ENCODE results near the gene CNTN5. TPM values are rescaled to one million over a fixed set of nuclear protein-coding genes. Genes with fewer than 3 reads are reported as not detected.
"Not testable (repeated sequence)": the region's sequence is repeated elsewhere in the genome, so short reads cannot be mapped to it uniquely, and the experiment has no call there.

CNTN5 gene
- total RNA-seq: not detected in 2 replicates

DNA sequence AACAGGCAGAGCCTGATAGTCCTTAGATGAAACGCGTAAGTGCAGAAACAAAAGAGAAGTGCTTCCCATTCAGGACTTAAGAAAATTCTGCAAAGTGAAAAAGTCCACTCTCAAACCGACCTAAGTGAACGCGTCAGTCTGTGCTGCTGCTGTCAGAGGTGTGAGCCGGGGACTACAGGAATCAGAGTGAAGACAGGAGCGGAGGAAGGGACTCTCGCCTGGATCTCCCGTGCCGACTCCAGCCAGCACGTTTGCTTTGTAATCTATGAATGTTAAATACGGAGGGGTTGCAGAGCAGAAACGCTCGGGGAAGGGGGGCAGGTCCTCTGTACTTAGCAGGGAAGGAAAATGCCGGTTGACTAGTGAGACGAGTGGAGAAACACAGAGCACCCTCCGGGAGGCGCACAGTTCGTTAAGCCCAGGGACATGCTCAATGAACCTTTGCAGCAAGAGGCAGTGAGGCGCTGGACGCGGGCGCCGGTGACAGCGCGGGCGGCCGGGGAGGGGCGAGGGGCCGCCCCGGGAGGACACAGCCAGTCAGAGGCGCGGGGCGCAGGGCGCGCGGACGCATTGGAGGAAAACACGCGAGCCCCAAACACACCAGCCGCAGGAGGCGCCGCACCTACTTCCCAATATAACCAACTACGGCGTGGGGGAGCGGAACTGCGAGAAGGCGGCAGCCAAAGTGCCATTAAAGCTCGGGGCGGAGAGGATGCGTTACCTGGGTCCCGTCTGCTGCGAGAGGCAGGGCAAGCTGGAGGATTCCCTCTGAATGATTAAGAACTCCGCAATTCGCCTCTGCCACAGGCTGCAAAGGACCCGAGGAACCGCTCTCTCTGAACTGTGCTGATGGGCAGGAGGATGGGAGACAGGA, at the start of gene CNTN5:
TSS of gene CNTN5 (plus strand) at position 598 of the 874 bp plus-strand sequence.
- DNase-seq (ENCODE audit: low read depth in 2 of 2): peak in 1 of 2 donors; percentile 9

GRCh38 chr11:98979205-98979604, 41.5 kb upstream of the CNTN5 start:
- DNase-seq (ENCODE audit: low read depth in 2 of 2): no peak

DNA sequence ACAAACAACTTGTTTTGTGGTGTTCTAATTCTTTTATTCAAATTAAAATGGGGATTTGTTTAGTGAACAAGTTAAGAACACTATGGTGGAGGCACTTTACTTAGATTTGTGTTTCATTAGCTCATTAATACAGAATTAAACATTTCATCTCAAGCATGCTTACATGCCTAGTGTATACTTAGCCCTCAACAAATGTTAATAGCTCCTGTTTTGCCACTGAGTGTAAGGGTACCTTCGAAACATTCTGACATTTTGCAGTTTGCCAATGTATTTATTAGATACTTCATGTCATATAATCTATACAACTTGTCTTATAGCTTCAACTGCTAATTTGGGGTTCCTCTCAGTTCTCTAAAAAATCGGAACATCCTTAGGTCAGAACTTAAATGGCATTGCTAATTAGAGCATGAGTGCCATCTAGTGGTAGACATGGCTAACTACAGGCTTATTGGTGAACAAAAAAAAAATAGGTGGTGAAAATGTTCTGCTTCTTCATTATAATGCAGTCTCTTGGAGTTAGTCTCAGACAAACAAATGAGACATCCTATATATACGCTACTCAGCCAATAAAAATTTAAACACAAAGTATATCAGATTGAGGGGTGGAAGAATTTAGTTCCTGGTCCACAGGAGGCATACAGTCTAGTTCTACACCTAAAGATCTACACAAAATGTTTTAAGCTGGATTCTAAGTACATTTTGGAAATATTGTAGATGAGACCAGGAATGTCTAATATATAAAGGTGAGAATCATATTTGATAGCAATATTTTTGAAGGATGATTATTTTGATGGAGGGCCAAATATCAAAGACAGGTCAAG, 4.9 kb upstream of the CNTN5 start:
- DNase-seq (ENCODE audit: low read depth in 2 of 2): peak; percentile 15 to 43

GRCh38 chr11:99019696-99020095, 1.1 kb upstream of the CNTN5 start:
- no peak for DNase-seq (ENCODE audit: low read depth in 2 of 2)

GRCh38 chr11:99037057-99037456, 16.3 kb downstream of the CNTN5 start:
- DNase-seq (ENCODE audit: low read depth in 2 of 2): no peak

DNA sequence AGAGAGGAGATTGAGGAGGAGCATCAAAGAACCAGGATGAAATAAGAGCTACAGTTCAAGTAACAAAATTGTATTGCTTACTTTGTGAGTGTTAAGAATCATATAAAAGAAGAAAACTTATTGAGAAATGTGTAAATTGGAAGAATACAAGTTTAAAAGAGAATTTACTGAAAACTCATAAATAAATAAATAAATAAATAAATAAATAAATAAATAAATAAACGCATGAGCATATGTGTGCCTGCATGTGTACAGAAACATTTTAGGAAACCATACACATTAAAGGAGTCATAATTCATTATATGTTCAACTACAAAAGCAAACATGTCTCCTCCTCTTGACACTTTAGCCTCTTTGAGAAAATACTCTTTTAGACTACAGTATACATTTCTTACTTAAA, 42.6 kb downstream of the CNTN5 start:
- no peak for DNase-seq (ENCODE audit: low read depth in 2 of 2)

DNA sequence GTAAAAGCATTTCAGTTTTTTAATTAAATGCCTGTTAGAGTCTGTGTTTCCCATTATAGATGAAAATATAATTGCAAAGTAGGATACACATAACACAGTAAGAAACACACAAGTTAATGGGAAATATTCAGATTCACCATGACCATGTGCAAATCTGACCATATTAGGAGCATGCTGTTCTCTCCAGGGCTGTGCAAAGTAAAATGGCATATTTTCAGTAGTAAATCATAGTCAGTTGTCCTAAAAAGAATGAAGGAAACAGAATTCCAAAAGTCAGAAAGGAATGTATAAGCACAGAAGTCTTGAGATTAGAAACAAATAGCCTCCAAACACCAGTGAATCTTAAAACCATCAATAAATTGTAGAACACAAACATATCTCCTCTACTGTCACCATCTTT, 44.4 kb downstream of the CNTN5 start:
- no peak for DNase-seq (ENCODE audit: low read depth in 2 of 2)

DNA sequence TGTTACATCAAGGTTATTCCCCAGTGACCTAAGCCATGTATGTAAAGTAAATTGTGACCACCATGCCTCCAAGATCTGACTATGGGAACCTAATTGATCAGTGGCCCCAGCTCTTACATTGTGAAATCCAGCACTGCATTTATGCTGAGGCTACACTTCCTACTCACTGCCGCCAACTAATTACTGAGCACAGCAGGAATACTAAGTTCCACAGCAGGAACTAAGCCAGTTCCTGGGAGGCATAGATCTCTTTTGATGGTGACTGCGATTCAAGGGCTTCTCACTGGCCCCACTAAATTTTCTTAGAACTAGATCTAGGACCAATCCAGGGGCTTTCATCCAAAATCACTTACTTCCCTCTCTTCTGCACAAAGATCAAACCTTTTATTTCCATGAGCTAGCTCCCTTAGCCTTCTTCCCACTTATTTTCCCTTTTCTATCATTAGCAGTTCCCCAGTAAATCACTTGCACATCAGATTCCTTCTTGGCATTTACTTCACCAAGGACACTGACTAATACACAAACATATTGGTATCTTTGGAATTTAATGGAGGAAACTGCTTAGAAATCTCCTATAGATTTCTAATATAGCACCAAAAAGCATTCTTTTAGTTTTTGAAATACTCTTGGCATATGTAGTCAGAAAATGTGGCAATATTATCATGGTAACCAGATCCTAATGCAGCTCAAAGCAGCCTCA, 46.0 kb downstream of the CNTN5 start:
- DNase-seq (ENCODE audit: low read depth in 2 of 2): no peak

DNA sequence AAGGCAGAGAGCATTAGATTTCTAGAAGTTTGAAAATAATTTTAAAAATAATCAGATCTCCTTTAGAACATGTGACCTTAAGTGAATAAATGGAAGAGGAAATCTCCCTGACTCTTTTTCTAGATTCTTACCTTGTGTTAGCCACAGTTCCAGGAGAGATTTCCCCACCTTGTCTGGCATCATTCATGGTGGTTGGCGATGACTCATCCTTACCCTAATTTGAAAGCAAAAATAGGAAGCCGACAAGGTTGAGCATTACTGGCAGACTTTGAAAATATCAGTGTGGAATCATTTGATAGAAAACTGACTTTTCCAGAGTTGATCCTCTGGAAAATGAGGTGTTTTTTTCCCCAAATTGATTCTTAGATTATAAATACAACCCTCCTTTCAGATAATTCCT, 48.1 kb downstream of the CNTN5 start:
- DNase-seq (ENCODE audit: low read depth in 2 of 2): no peak

GRCh38 chr11:99069856-99070444, 49.2 kb downstream of the CNTN5 start:
- DNase-seq (ENCODE audit: low read depth in 2 of 2): no peak

DNA sequence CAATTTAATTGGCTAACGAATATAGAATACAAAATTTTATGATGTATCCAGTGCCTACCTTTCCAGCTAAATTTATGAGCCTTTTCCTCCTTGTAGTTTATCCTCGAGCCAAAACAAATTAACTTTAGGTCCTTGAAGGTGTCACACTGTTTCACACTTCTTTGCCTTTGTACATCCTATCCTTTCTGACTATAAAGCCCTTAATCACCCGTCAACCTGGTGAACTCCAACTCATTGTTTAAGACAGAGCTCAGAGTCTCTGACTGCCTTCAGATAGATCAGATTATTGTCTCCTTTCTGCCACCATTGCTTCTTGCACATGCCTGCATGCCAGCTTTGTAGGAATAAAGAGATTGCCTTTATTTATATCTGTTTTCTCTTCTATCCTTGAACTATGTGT, 58.8 kb downstream of the CNTN5 start:
- no peak for DNase-seq (ENCODE audit: low read depth in 2 of 2)

- DNase-seq (ENCODE audit: low read depth in 2 of 2): no peak
Observed at GRCh38 chr11:99080154-99080553, 59.4 kb downstream of the CNTN5 start.

DNA sequence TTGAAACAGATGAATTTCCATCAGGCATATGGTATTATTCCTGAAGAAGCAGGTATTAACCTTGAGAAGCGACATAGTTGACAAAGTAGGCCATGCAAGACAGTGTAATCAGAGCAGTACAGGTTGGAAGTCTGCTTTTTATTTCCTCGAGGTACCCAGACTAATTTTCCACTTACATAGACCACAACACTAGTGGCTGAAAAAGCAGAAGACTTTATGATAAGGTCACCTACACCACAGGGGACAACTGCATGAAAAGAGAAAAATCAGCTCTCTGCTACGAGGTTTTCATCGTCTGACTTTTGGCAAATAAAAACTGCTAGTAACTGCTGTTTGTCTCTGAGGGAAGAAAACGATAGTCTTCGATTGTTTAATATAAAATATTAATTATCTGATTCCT, 77.5 kb downstream of the CNTN5 start:
- no peak for DNase-seq (ENCODE audit: low read depth in 2 of 2)

DNA sequence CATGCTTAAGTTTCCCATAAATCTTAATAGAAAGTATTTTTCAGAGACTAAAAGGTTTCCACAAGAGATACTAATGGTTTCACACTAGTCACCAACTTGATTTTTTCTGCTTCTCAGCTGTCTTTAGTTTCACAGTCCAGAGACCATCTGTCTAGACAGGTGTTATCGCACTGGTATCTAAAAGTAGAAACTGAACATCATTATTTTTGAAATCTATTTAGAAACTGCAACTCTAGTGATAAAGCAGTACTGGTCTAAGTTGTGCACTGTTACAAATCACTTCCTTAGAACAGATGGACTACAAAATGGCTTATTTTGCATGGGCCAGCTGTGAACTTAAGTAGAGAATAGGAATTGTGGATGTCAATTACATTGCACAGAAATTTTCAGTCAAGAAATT, 78.0 kb downstream of the CNTN5 start:
- DNase-seq (ENCODE audit: low read depth in 2 of 2): no peak

DNA sequence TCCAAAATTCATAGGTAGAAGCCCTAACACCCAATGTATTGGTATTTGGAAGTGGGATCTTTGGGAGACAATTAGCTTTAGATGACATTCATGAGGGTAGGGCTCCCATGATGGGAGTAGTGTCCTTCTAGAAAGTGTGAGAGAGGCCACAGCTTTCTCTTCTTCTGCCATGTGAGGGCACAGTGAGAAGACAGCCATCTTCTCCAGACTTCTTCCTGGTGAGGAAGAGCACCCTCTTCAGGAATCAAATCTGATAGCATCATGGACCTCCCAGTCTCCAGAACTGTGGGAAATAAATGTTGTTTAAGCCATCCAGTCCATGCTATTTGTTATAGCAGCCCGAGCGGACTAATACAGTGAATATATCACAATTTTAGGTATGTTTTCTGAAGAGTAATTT, 96.9 kb downstream of the CNTN5 start:
- no peak for DNase-seq (ENCODE audit: low read depth in 2 of 2)

GRCh38 chr11:99133862-99134261, 113.1 kb downstream of the CNTN5 start:
- DNase-seq (ENCODE audit: low read depth in 2 of 2): not testable (repeated sequence)

DNA sequence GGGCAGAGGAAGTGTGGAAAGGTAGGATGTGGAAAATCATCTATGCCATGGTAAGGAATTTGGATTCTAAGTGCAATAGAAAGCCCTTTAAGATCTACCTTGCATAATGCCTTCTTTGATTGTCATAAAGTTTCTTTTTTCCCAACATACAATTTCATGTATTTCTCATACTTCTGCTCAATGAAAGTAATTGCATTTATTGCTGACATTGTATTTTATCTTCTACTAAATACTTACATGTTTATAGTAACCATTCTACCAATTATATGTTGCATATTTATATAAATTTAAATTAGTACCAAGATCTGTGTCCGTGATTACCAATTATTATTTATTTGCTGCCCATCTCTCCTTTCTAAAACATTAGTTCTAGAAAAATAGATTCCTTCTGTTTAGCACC, 114.8 kb downstream of the CNTN5 start:
- no peak for DNase-seq (ENCODE audit: low read depth in 2 of 2)

GRCh38 chr11:99142237-99142636, 121.5 kb downstream of the CNTN5 start:
- no peak for DNase-seq (ENCODE audit: low read depth in 2 of 2)

- no peak for DNase-seq (ENCODE audit: low read depth in 2 of 2)
Observed at GRCh38 chr11:99148352-99148751, 127.6 kb downstream of the CNTN5 start.

DNA sequence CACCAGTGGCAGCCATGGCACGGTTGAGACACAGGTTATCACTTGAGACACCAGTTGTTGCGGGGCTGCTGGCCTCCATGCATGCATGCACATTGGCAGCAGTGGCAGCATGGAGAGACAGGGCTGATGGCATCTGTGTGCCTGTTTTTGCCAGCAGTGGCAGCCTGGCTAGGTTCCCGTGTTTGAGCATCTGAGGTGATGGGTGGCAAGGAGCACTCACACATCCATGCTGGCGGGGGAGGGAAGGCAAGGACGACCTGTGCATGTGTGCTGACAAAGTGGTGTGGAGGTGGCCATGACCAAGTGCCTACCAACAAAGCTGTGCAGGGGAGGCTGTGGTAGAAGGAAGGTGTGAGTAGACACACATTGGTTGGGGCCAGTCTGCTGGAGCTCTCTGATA, 133.5 kb downstream of the CNTN5 start:
- no peak for DNase-seq (ENCODE audit: low read depth in 2 of 2)

DNA sequence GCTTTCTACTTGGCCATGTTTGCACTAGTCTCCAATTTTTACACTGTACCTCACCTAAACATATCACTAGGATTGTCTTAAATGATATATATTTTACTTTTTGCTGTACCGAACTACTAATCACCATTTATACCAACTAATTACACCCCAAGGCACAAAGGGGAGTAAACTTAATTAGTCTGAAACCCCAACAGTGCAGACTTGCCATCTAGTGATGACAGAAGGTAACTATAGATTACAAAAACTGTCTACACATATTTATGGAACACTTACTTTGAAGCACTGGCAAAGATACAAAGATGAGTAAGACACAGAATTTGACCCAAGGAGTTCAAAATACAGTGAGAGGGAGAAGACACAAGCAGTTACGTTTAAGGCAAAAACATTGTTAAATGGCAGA, 139.7 kb downstream of the CNTN5 start:
- DNase-seq (ENCODE audit: low read depth in 2 of 2): no peak

DNA sequence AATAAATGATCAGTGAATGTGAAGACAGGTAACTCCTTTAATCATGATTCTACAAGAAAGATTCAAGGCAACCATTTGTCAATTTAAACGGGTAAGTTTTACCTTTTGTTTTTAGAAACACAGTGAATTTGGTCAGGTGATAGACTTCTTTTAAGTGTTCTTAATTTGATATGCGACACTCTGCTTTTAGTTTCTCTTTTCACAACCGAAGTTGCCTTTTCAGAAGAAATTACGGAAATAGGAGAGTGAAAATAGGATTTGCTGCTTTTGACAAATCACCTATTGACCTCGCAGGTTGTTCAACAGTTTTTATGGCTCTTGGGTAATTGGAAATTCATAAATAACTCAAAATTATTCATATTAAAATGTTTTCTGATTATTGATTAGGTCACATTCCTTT, 142.1 kb downstream of the CNTN5 start:
- DNase-seq (ENCODE audit: low read depth in 2 of 2): no peak

All from dermis microvascular lymphatic vessel endothelial cell (primary cell).